Superior temporal gyrus (tissue), 1 donor: ENCODE results near the gene TUB.
A peak's percentile ranks its signal among the peaks of the same experiment; 100 is the strongest.

Source experiments
- DNase-seq: peaks from one replicate; pipeline ENCODE4 v3.0.0-alpha.2; 2016; ENCODE audit errors: extremely low spot score

TUB gene

DNA sequence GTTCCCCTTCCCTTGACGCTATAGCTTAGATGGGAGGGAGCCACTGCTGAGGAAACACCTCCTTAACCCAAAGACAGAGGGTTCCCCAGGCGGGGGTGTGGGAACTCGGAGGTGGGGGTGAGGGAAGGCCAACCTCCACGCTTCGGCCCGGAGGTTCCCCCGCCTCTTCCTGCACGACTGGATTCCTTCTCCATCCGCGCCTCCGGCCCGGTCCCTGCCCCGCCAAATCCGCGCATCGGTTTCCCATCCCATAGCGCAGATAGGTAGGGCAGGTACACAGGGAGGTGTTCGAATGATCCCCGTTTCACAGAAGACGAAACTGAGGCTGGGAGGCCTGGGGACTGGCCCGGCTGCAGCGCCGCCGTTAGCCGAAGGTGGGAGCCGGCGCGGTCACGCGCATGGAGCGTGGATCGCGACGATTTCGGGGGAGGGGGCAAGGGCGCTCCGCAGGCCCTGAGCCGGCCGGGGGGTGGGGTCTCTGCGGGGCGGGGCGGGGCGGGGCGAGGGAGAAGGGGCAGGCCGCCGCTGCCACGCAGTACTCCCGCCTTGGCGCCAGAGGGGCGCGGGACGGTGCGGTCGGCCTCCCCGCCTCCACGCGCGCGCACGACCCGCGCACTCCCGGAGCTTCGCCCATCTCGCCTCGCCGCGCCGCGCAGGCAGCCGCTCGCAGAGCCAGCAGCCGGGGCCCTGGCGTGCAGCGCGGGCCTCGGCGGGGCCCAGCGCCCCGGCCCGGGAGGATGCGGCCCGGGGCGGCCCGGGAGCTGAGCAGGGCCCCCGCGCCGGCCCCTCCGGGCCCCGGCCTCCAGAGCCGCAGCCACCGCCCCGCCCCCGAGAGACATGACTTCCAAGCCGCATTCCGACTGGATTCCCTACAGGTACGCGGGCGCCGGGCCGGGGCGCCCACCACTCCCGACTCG is at the start of gene TUB:
Gene TUB, plus strand, starts transcription at position 538 of the 917 bp plus-strand sequence. Its CDS starts 300 bp downstream, at position 838.
- no peak for DNase-seq

- no peak for DNase-seq
Measured at GRCh38 chr11:8031248-8032115, 49.5 kb upstream of the TUB start.

DNA sequence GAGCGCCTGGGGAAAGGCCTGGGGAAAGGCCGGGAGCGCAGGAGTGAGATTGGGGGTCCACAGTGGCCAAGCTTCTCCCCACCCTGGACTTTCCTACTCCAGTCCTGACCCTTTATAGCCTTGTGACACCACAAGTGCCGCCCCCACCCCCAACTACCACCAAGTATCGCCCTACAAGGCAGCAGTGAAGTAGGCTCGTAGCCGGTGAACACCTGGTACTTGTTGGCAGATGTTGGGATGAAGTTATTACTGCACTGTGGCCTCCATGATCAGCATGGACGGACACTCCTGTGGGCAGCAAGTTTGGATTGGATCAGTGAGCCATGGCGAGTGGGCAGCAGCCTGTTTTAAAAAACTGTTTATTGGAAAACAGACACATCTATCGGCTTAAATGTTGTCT is 48.9 kb upstream of the TUB start:
- no peak for DNase-seq

DNA sequence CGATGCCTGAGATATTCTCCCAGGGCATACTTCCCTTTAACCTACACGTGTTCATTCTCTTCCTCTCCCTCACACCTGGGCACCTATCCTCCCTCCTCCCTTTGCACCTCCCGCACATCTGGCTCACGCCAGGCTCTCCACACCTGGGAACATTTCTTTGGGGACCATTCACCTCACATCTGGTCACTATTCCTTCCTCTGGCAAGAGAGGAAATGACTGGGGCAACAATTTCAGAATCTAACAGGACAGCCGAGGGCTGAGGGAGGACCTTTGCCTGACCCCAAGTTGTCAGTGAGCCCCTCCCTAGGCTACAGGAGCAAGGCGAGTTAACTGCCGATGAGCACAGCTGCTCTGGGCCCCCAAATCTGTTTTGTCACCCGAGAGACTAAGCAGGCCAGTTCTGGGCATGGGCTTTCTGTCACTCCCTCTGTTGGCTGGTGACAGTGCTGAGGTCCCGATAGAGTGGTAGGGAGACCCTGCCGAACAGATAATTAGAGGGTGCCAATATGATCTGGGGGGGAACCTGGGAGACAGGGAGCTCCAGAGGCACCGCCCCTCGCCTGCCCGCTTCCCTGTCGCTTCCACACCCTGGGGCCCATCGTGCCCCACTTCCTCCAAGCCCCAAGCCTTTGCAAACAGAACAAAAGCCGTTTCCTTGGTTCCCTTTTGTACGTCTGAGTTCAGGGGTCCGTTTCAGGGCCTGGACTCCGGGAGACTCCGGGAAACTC is 48.3 kb upstream of the TUB start:
- DNase-seq, result no peak

DNA sequence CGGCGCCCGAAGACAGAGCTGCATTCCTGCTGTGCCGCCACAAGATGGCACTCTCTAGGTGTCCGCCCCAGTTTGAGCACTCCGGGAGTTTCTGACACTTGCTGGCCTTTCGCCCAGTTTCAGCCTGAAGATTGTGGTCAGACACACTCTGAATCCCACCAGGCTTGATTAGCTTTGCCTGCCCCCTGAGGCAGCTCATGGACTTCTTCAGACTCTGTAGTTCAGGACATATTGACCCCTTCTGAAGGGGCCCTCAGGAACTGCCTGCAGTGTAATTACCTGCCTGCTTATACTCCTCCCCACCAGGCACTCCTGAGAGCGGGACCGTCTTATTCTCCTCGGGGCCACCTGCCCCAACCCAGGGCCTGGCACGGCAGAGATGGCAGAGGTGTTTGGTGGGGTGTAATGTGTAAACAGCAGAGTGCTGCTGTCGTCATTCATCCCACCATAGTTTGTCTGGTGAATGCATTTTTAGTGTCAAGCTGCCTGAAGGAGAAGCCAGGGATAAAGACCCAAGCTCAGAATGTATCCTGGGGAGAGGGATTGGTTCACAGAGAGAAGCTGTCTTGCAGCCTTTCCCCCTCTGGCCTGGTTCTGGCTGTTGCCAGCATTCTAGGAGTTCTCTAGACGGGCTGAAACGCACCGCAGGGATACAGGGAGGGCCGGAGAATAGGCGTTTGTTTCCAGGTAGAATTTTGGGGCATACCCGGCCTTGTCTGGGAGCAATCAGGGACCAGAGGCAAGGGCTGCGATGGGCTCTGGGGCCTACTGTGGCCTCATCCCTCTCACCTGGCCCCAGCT is 47.5 kb upstream of the TUB start:
- peak; percentile 83 for DNase-seq

GRCh38 chr11:8034106-8034585 is 46.9 kb upstream of the TUB start:
- no peak for DNase-seq

- DNase-seq, result no peak
Measured at GRCh38 chr11:8034604-8035190, 46.3 kb upstream of the TUB start.

- DNase-seq, result no peak
Measured at GRCh38 chr11:8035200-8035855, 45.7 kb upstream of the TUB start.

DNA sequence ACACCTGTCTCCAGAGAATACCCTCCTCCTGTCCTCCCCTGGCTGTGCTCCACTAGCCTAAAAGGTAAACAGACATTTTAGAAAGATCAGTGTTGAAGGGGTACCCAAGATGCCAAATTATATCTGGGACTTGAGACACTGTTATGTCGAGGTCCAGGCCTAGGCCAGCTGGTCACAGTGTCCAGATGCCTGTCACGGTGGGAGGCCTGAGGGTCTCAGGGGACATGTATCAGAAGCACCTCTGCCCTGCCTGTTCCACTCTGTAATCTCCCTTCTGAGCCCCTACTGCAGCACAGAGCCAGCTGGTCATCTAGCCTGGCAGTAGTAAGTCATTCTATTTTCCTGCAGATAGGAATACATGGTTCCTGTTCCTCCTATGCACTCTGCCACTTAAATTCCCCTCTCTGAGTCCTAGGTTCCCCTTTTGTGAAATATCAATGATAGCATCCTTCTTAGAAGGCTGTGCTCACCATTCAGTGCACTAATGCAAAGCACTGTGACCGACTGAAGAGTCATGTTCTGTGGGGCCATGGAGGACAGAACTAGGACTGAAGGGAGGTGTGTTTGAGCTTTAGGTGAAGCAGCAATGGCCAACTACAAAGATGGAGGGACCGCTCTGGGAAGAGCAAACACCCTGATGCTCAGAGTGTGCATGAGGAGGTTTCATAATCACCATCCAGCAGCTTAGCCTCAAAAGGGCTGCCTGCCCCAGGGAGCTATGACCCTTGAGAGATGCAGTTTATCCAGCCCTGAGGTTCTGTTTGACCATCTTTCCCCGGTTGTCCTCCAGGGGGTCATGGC is 44.8 kb upstream of the TUB start:
- no peak for DNase-seq

DNA sequence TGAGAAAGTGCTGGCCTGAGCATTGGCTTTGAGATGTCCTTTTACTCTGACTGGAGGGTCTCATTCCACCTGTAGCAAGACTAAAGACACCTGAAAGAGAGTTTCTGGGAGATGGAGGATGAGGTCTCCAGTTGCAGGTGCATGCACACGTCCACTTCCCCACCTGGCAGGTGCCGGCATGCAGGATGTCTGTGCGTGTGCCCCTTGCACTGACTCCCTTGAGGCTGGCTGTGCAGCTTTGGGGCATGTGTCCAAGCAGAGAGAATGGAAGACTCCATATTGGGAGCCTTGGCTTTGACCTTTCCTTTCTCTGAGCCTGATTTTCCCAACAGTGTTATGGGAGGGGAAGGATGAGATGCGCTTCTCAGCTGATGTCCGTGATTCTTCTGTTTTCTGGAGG is 44.0 kb upstream of the TUB start:
- no peak for DNase-seq

DNA sequence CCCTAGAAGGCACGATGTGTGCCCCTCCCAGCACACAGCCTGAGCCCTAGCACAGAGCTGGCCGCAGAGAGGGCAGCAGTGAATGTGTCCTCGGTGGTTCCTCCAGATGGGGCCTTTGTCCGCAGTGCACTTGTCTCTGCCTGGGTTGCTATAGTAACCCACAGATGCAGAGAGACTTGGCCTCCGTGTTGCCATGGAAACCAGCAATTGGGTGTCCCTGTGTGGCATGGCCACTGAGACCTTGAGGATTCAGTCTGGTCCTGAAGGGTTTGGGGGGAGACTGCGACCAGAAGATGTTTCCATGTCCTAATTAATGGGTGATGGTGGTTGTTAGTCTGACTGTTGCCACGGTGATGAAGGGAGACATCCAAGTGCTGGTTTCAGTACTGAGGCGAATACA is 42.6 kb upstream of the TUB start:
- DNase-seq, result peak; percentile 59

DNA sequence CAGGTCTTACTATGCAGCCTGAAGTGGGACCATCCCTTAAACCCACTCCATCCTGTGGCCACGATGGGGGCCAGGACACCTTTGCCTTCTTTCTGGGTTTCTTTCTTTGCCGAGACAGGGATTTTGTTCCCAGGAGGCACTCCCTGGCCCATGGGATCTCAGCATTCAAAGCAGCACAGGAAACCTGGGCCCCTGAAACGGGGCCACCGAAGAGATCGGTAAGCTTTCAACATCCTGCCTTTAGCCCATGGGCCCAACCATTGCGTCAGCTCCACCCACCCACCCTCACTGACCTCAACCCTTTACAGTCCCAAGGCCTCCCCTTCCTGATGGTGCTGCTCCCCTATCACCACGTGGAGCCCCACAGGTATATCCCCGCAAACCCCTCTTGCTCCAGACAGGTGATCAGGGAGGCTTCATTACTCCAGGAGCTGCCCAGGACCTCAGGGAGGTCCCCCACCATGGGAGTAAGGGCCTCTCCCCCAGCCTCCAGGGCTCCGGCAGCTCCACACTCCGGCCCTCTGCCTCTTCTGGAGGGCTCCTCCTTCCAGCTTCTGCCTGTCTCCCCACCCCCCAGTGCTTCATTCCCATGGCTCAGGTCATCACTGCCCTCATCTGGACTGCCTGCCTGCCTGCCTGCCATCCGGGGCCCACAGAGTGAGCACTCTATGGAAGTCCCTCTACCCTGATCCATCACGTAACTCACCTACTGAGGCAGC is 42.0 kb upstream of the TUB start:
- DNase-seq, result no peak

GRCh38 chr11:8039530-8040260 is 41.3 kb upstream of the TUB start:
- DNase-seq, result no peak

- no peak for DNase-seq
Measured at GRCh38 chr11:8040261-8040920, 40.6 kb upstream of the TUB start.

DNA sequence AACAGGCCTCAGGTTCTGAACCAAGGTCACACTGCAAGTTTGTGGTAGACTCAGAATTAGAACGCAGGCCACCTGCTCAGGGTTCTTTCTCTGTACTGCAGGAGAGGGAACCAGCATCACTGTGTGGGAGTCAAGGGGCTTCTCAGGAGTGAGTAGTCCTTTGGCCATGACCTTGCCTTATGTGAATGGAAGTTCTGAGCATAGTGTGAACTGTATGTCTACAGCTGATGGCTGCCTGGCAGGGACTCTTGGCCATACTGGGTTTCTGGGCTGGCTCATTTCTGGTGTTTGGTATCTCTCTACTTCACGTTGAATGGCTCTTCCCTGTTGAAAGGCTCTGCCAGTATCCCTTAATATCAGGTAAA is 40.1 kb upstream of the TUB start:
- no peak for DNase-seq

- DNase-seq, result no peak
Measured at GRCh38 chr11:8041576-8041975, 39.4 kb upstream of the TUB start.

DNA sequence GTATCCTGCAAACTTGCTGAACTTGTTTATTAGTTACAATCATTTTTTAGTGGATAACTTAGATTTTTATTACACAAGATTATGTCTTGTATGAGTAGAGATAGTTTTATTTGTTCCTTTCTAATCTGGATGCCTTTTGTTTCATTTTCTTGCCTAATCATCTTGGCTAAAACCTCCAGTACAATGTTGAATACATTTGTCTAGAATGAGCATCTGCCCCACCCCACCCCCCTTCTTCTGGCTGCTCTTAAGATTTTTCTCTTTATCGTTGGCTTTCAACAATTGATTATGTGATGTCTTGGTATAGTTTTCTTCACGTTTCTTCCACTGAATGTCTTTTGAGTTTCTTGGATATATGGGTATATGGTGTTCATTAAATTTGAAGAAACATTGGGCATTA is 37.3 kb upstream of the TUB start:
- no peak for DNase-seq
